Kidney epithelial cell (primary cell): ENCODE measurements around the gene EIPR1. TPM values are rescaled to one million over a fixed set of nuclear protein-coding genes. Genes with fewer than 3 reads are reported as not detected.

Source experiments
- DNase-seq: peaks from one replicate; pipeline ENCODE4 v3.0.0-alpha.2; 2010; ENCODE audit warnings: low read depth
- H3K27me3 ChIP-seq: 2 replicates; pipeline ENCODE4 v1.6.0; 2011; ENCODE audit warnings: low read length; ENCODE audit not compliant: control insufficient read depth, insufficient read depth
- H3K36me3 ChIP-seq: 2 replicates; pipeline ENCODE4 v1.5.1; 2011; ENCODE audit warnings: low read length; ENCODE audit not compliant: control insufficient read depth, insufficient read depth
- H3K4me3 ChIP-seq: 2 replicates; pipeline ENCODE4 v1.5.1; 2011; ENCODE audit warnings: low read depth, mild to moderate bottlenecking, control low read depth, low read length
- CTCF ChIP-seq: IDR thresholded peaks from 2 replicates; pipeline ENCODE4 v1.5.1; 2011; ENCODE audit warnings: mild to moderate bottlenecking, moderate library complexity, low read length, control low read depth, inconsistent platforms; ENCODE audit not compliant: insufficient read depth, poor library complexity, severe bottlenecking
- total RNA-seq: library from RNA; depleted of rRNA; stranded (reverse); fragments of >200 nt; gene quantifications from 2 replicates; pipeline ENCODE4 v1.2.3, GENCODE V29; 2015

Gene EIPR1
- total RNA-seq, 1 donor from 2014 or later = 67.2 TPM

GRCh38 chr2:3422161-3422779 lies 44.7 kb upstream of the EIPR1 start:
- H3K4me3 ChIP-seq = no peak overlapping the region
- no peak for DNase-seq
- no peaks in the 10 kb centered on the region for H3K27me3 ChIP-seq
- no peak for TF ChIP-seq CTCF
- no peaks in the 10 kb centered on the region for H3K36me3 ChIP-seq

- DNase-seq = no peak
- no peak overlapping the region for H3K4me3 ChIP-seq
- no peaks in the 10 kb centered on the region for H3K36me3 ChIP-seq
- no peak for TF ChIP-seq CTCF
- H3K27me3 ChIP-seq = no peaks in the 10 kb centered on the region
Measured at GRCh38 chr2:3421580-3421979, 44.0 kb upstream of the EIPR1 start.

- DNase-seq = no peak
- TF ChIP-seq CTCF = no peak
- H3K27me3 ChIP-seq = no peaks in the 10 kb centered on the region
- no peaks in the 10 kb centered on the region for H3K36me3 ChIP-seq
- H3K4me3 ChIP-seq = no peak overlapping the region
Measured at GRCh38 chr2:3420769-3421397, 43.3 kb upstream of the EIPR1 start.

- TF ChIP-seq CTCF = no peak
- no peak for DNase-seq
- H3K27me3 ChIP-seq = no peaks in the 10 kb centered on the region
- H3K36me3 ChIP-seq = no peaks in the 10 kb centered on the region
- no peak overlapping the region for H3K4me3 ChIP-seq
Measured at GRCh38 chr2:3420076-3420768, 42.6 kb upstream of the EIPR1 start.

- no peak for TF ChIP-seq CTCF
- no peaks in the 10 kb centered on the region for H3K36me3 ChIP-seq
- DNase-seq = no peak
- no peaks in the 10 kb centered on the region for H3K27me3 ChIP-seq
- no peak overlapping the region for H3K4me3 ChIP-seq
Measured at GRCh38 chr2:3418766-3419404, 41.3 kb upstream of the EIPR1 start.
